ENCODE results near the gene AAK1. TPM values are rescaled to one million over a fixed set of nuclear protein-coding genes. Genes with fewer than 3 reads are reported as not detected.

Gene AAK1
- polyA plus RNA-seq, 1 of the 3 experiments (the other 2 are of a cell fraction): 13.4 TPM

- H4K20me1 ChIP-seq (ENCODE audit: insufficient read depth): peaks cover 34% of the 10 kb centered on the region
- H3K9me2 ChIP-seq: no peaks in the 10 kb centered on the region
- no peak overlapping the region for H3K9ac ChIP-seq
- peaks cover 0 to 10% of the 10 kb centered on the region in 2 experiments; a peak in 2 of 4 replicates for H3K4me1 ChIP-seq (ENCODE audit: control insufficient read depth in 1 of 2, insufficient read depth in 2 of 2, low read depth in 1 of 2, low read length in 1 of 2)
- H3K27ac ChIP-seq (ENCODE audit: low read depth in 2 of 2, low read length in 1 of 2): no peak overlapping the region
- H3F3A ChIP-seq (replicated peaks; ENCODE audit: insufficient read depth): no peaks in the 10 kb centered on the region
- ChIA-PET POLR2A (no interaction called here), CTCF (no interaction called here)
- H3K4me3 ChIP-seq (ENCODE audit: low read depth in 2 of 2, low read length in 1 of 2): no peak overlapping the region
- H3K27me3 ChIP-seq (ENCODE audit: insufficient read depth): no peaks in the 10 kb centered on the region
- H2AFZ ChIP-seq (ENCODE audit: low read depth): no peak overlapping the region
- no peaks in the 10 kb centered on the region for H3K36me3 ChIP-seq (replicated peaks in 1 of 2; ENCODE audit: control insufficient read depth in 1 of 2, insufficient read depth in 2 of 2, low read length in 1 of 2)
- no peak for DNase-seq
- no peaks in the 10 kb centered on the region for H3K9me3 ChIP-seq
- no peak for TF ChIP-seq NRF1 (IDR thresholded peaks at IDR 0.05; ENCODE audit: low read depth, low read length)
- no peak for TF ChIP-seq GATA2 (CRISPR knock-in tag; IDR thresholded peaks at IDR 0.05)
- no peak for TF ChIP-seq POLR2AphosphoS5 (IDR thresholded peaks at IDR 0.05; ENCODE audit: low read depth, low read length)
- TF ChIP-seq MEF2A (IDR thresholded peaks at IDR 0.05; ENCODE audit: borderline replicate concordance, low read depth): no peak
- TF ChIP-seq EZH2phosphoT487 (IDR thresholded peaks at IDR 0.05; ENCODE audit: borderline replicate concordance, low read depth): no peak
- TF ChIP-seq IRF3 (IDR thresholded peaks at IDR 0.05; ENCODE audit: low read depth, low read length): no peak
- TF ChIP-seq EP300 (IDR thresholded peaks at IDR 0.05; ENCODE audit: borderline replicate concordance in 1 of 2, low read depth in 1 of 2, low read length in 1 of 2): no peak
- TF ChIP-seq SIN3A (IDR thresholded peaks at IDR 0.05; ENCODE audit: borderline replicate concordance, low read depth, low read length): no peak
- no peak for TF ChIP-seq TEAD4 (IDR thresholded peaks at IDR 0.05; ENCODE audit: borderline replicate concordance, insufficient read depth)
- TF ChIP-seq RXRA (IDR thresholded peaks at IDR 0.05; ENCODE audit: borderline replicate concordance, low read depth): no peak
- no peak for TF ChIP-seq REST (IDR thresholded peaks at IDR 0.05; ENCODE audit: low read depth, low read length)
- TF ChIP-seq JUND (IDR thresholded peaks at IDR 0.05): no peak
- no peak for TF ChIP-seq ZBTB33 (IDR thresholded peaks at IDR 0.05; ENCODE audit: borderline replicate concordance, low read depth)
- TF ChIP-seq RAD21 (IDR thresholded peaks at IDR 0.05; ENCODE audit: low read length): no peak
- no peak for TF ChIP-seq FOXM1 (IDR thresholded peaks at IDR 0.05; ENCODE audit: low read depth)
- TF ChIP-seq TAF1 (IDR thresholded peaks at IDR 0.05; ENCODE audit: borderline replicate concordance, low read depth, low read length): no peak
- TF ChIP-seq CTCF (IDR thresholded peaks at IDR 0.05): no peak
- no peak for TF ChIP-seq USF2 (IDR thresholded peaks at IDR 0.05; ENCODE audit: borderline replicate concordance, low read depth, low read length)
- H3K79me2 ChIP-seq (ENCODE audit: insufficient read depth): peaks cover 82% of the 10 kb centered on the region
- no peak overlapping the region for H3K4me2 ChIP-seq
These were observed 51.0 kb downstream of the AAK1 start for GRCh38 chr2:69592511-69592910.
